Cardiac fibroblast (primary cell): Measurements from ENCODE around the gene L3MBTL3.

Experiments
- DNase-seq, 2 donors: peaks; one replicate each; pipeline versions ENCODE4 v3.0.0 to v3.0.0-alpha.2; 2010; ENCODE audit warnings: low read depth in 2 of 2
- H3K4me3 ChIP-seq, 2 donors: replicated peaks in 1 of 2; 1 replicate in 1 of 2; 2 replicates in 1 of 2; pipeline ENCODE4 v1.5.1; 2011; ENCODE audit warnings: low read depth in 2 of 2, low read length in 2 of 2, mild to moderate bottlenecking in 2 of 2, moderate library complexity in 1 of 2
- CTCF ChIP-seq: IDR thresholded peaks from one replicate; pipeline ENCODE4 v1.5.1; 2011; ENCODE audit warnings: low read depth, mild to moderate bottlenecking, low read length, inconsistent platforms

Gene L3MBTL3

DNA sequence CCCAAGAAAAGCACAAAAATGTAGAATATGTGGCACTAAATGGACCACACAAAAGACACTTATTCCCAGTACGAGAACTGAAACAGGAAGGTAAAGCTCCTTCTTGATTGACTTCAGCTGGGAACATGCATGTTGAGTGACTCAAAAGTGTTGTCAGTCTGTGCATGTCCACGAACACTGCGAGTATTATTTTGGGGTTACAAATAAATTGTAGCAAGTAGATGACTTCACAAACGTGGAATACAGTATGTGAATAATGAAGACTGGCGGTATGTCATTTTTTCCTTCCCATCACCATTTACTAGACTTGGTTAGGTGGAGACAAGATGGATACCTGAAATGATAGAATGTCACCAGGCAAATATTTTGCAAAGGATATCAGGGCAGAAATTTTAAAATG, 45.4 kb downstream of the L3MBTL3 start:
- H3K4me3 ChIP-seq: no peak overlapping the region
- no peak for TF ChIP-seq CTCF
- DNase-seq: no peak

- DNase-seq: no peak
- TF ChIP-seq CTCF: no peak
- no peak overlapping the region for H3K4me3 ChIP-seq
Observed at GRCh38 chr6:130065609-130066156, 47.3 kb downstream of the L3MBTL3 start.

- H3K4me3 ChIP-seq: no peak overlapping the region
- TF ChIP-seq CTCF: no peak
- DNase-seq: no peak
Observed at GRCh38 chr6:130069485-130069884, 51.1 kb downstream of the L3MBTL3 start.

DNA sequence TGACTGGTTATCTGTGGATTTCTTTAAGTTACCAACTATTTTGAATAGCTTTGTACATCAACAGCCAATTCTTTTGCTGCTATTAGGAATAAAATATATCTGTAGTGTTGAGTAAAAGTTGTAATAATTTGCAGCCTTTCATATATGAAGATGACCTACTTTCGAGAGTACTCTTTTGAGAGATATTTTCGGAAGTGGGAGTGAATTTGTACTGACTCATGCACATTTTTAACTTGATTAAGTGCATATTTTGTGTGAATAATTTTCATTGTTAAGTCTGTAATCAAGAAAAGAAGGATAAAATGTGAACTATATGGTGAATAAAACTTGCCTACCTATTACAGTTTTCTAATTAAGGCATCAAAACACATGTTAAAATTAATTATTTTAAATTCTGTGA, 51.9 kb downstream of the L3MBTL3 start:
- DNase-seq: peak; percentile 14 to 19
- no peak overlapping the region for H3K4me3 ChIP-seq
- no peak for TF ChIP-seq CTCF

- TF ChIP-seq CTCF: no peak
- H3K4me3 ChIP-seq: no peak overlapping the region
- DNase-seq: no peak
Observed at GRCh38 chr6:130070792-130071191, 52.4 kb downstream of the L3MBTL3 start.

GRCh38 chr6:130075879-130076460, 57.6 kb downstream of the L3MBTL3 start:
- H3K4me3 ChIP-seq: no peak overlapping the region
- no peak for TF ChIP-seq CTCF
- no peak for DNase-seq

DNA sequence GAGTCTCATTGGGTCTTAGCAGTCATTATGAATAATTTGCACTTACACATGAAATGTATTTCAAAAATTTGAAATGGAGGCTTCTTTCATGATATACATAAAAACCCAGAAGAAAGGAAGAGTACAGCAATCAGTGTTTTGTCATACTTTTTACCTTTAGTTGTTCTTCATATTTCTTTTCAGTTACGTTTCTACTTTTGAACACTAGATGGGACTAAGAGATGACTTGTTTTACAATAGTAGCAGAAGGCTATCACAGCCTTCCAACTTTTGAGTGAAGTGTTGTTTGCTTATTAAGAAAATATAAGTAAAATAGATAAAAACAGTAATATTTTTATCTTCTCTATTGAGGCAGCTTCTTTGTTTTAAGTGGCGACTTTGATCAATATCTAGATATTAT, 58.1 kb downstream of the L3MBTL3 start:
- no peak for TF ChIP-seq CTCF
- no peak overlapping the region for H3K4me3 ChIP-seq
- DNase-seq: peak; percentile 12 to 15
